Measurements from ENCODE around the gene SMIM15. TPM values are rescaled to one million over a fixed set of nuclear protein-coding genes. Genes with fewer than 3 reads are reported as not detected.

SMIM15 gene
- total RNA-seq, 1 donor, result 31.8 TPM

GRCh38 chr5:61141801-61142200 is 20.5 kb downstream of the SMIM15 start:
- no peak for TF ChIP-seq CTCF (IDR thresholded peaks at IDR 0.05; ENCODE audit: extremely low read depth, low read depth, low read length)
- no peaks in the 10 kb centered on the region for H4K20me1 ChIP-seq (ENCODE audit: insufficient read depth, low read length)
- no peaks in the 10 kb centered on the region for H3K79me2 ChIP-seq (ENCODE audit: insufficient read depth, low read length)
- H3K36me3 ChIP-seq (ENCODE audit: insufficient read depth, low read length), result no peaks in the 10 kb centered on the region
- H3K4me2 ChIP-seq (ENCODE audit: insufficient read depth, low read length), result no peak overlapping the region
- DNase-seq (ENCODE audit: insufficient read length, low spot score, missing footprints), result no peak
- no peaks in the 10 kb centered on the region for H3K27me3 ChIP-seq (ENCODE audit: insufficient read depth, low read length)
- no peak overlapping the region for H3K27ac ChIP-seq (ENCODE audit: low read depth, low read length)
- no peak overlapping the region for H2AFZ ChIP-seq (ENCODE audit: low read length)
- H3K9me3 ChIP-seq (ENCODE audit: low read depth, low read length), result no peaks in the 10 kb centered on the region
- H3K4me3 ChIP-seq (ENCODE audit: insufficient read depth, low read length), result no peak overlapping the region
- H3K4me1 ChIP-seq (ENCODE audit: insufficient read depth, low read length), result no peaks in the 10 kb centered on the region

DNA sequence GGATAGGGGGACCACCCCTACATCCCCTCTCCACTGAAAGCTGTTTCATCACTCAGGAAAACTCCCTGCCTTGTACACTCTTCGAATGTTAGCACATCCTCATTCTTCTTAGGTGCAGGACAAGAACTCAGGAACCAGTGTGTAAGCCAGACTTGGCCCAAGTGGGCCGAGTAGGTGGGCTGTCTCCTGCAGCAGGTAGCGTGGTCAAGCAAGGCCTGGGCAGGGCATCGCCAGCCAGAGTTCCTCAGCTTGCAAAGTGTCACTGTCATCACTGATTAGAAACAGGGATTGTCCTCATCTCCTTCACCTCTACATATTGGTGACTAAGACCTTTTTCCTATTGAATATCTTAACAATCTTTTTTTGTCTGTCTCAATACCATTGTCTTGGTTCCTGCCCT is 22.3 kb downstream of the SMIM15 start:
- H3K9me3 ChIP-seq (ENCODE audit: low read depth, low read length), result no peaks in the 10 kb centered on the region
- TF ChIP-seq CTCF (IDR thresholded peaks at IDR 0.05; ENCODE audit: extremely low read depth, low read depth, low read length), result no peak

GRCh38 chr5:61139094-61139873 is 23.0 kb downstream of the SMIM15 start:
- H3K27me3 ChIP-seq (ENCODE audit: insufficient read depth, low read length), result no peaks in the 10 kb centered on the region
- peak; percentile 45 for TF ChIP-seq CTCF (IDR thresholded peaks at IDR 0.05; ENCODE audit: extremely low read depth, low read depth, low read length)
- no peak overlapping the region for H2AFZ ChIP-seq (ENCODE audit: low read length)
- no peaks in the 10 kb centered on the region for H4K20me1 ChIP-seq (ENCODE audit: insufficient read depth, low read length)
- H3K4me2 ChIP-seq (ENCODE audit: insufficient read depth, low read length), result no peak overlapping the region
- no peak overlapping the region for H3K4me3 ChIP-seq (ENCODE audit: insufficient read depth, low read length)
- no peaks in the 10 kb centered on the region for H3K36me3 ChIP-seq (ENCODE audit: insufficient read depth, low read length)
- H3K9me3 ChIP-seq (ENCODE audit: low read depth, low read length), result no peaks in the 10 kb centered on the region
- no peaks in the 10 kb centered on the region for H3K4me1 ChIP-seq (ENCODE audit: insufficient read depth, low read length)
- no peak for DNase-seq (ENCODE audit: insufficient read length, low spot score, missing footprints)
- no peaks in the 10 kb centered on the region for H3K79me2 ChIP-seq (ENCODE audit: insufficient read depth, low read length)
- no peak overlapping the region for H3K27ac ChIP-seq (ENCODE audit: low read depth, low read length)

More for the DNA sequence above, 22.3 kb downstream of the SMIM15 start:
- Histone ChIP-seq H3K27ac (ENCODE audit: low read depth, low read length) (no peak overlapping the region), H3K4me3 (ENCODE audit: insufficient read depth, low read length) (no peak overlapping the region), H2AFZ (ENCODE audit: low read length) (no peak overlapping the region), H4K20me1 (ENCODE audit: insufficient read depth, low read length) (no peaks in the 10 kb centered on the region), H3K79me2 (ENCODE audit: insufficient read depth, low read length) (no peaks in the 10 kb centered on the region), H3K36me3 (ENCODE audit: insufficient read depth, low read length) (no peaks in the 10 kb centered on the region), H3K27me3 (ENCODE audit: insufficient read depth, low read length) (no peaks in the 10 kb centered on the region), H3K4me1 (ENCODE audit: insufficient read depth, low read length) (no peaks in the 10 kb centered on the region), H3K4me2 (ENCODE audit: insufficient read depth, low read length) (no peak overlapping the region)
- DNase-seq (ENCODE audit: insufficient read length, low spot score, missing footprints), result no peak

GRCh38 chr5:61137835-61138234 is 24.4 kb downstream of the SMIM15 start:
- Histone ChIP-seq H3K79me2 (ENCODE audit: insufficient read depth, low read length) (no peaks in the 10 kb centered on the region), H3K4me1 (ENCODE audit: insufficient read depth, low read length) (no peaks in the 10 kb centered on the region), H3K4me3 (ENCODE audit: insufficient read depth, low read length) (no peak overlapping the region), H3K27ac (ENCODE audit: low read depth, low read length) (no peak overlapping the region), H3K27me3 (ENCODE audit: insufficient read depth, low read length) (no peaks in the 10 kb centered on the region), H3K9me3 (ENCODE audit: low read depth, low read length) (no peaks in the 10 kb centered on the region), H3K4me2 (ENCODE audit: insufficient read depth, low read length) (no peak overlapping the region), H3K36me3 (ENCODE audit: insufficient read depth, low read length) (no peaks in the 10 kb centered on the region), H4K20me1 (ENCODE audit: insufficient read depth, low read length) (no peaks in the 10 kb centered on the region), H2AFZ (ENCODE audit: low read length) (no peak overlapping the region)
- no peak for DNase-seq (ENCODE audit: insufficient read length, low spot score, missing footprints)
- no peak for TF ChIP-seq CTCF (IDR thresholded peaks at IDR 0.05; ENCODE audit: extremely low read depth, low read depth, low read length)

All from osteoblast (primary cell).